GM19463 (cell line): Measurements from ENCODE around the gene ZBED2.
"Not testable (repeated sequence)": the region's sequence is repeated elsewhere in the genome, so short reads cannot be mapped to it uniquely, and the experiment has no call there.

Experiments used
- ATAC-seq: cut with Tn5 transposase; IDR thresholded peaks from one replicate; pipeline ENCODE4 v1.9.1; 2021; ENCODE audit warnings: mild to moderate bottlenecking, moderate library complexity; ENCODE audit not compliant: unreplicated experiment

The ZBED2 gene

DNA sequence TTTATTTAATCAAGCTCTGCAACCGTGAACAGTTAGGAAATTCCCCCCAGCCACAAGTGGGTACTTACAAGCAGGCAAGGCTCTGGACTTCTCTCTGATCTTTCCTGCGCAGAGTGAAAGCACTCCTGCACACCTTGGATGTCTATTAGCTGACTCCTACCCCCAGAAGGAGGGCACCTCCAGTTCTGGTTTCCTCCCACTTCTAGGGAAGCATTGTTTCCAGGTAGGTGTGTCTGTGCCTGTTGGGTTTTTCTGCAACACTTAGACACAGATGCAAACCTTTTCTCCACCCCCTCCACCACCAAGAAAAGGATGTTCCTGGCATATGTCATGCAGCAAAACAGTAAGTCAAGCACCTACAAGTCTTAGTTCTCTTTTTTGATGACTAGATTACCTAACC is at the start of gene ZBED2:
TSS of gene ZBED2 (minus strand) at position 115 of the 400 bp plus-strand sequence. CDS start 1,145 bp downstream, outside the sequence.
- peak; percentile 38 for ATAC-seq

- ATAC-seq = no peak
Measured at GRCh38 chr3:111639316-111639715, 44.2 kb upstream of the ZBED2 start.

GRCh38 chr3:111636366-111636885 is 41.3 kb upstream of the ZBED2 start:
- no peak for ATAC-seq

DNA sequence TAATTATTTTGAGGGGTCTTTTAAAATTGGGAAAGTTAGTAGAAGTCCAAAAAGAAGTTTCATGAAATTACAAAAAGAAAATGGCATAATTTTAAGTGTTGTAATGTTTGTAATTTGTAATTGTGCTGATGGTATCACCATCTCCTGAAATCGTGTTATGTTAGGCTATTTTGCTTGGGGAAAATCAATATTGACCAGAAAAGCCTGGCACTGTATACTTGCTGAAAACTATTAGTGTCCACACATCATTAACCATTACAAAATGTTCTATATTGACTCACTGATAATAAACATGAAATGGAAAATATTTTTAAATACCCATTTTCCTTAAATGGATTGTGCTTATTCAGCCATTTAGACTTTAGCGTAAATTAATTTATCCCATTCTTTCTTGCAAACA is 40.3 kb upstream of the ZBED2 start:
- no peak for ATAC-seq

GRCh38 chr3:111630638-111631037 is 35.5 kb upstream of the ZBED2 start:
- ATAC-seq = not testable (repeated sequence)

DNA sequence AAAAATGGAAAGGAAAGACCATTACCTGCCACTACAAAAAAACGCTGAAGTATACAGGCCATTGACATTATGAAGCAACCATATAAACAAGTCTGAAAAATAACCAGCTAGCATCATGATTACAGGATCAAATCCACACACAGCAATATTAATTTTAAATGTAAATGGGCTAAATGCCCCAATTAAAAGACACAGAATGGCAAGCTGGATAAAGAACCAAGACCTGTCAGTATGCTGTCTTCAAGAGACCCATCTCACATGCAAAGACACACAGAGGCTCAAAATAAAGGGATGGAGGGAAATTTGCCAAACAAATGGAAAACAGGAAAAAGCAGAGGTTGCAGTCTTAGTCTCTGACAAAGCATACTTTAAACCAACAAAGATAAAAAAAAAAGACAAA is 33.9 kb upstream of the ZBED2 start:
- ATAC-seq = not testable (repeated sequence)

DNA sequence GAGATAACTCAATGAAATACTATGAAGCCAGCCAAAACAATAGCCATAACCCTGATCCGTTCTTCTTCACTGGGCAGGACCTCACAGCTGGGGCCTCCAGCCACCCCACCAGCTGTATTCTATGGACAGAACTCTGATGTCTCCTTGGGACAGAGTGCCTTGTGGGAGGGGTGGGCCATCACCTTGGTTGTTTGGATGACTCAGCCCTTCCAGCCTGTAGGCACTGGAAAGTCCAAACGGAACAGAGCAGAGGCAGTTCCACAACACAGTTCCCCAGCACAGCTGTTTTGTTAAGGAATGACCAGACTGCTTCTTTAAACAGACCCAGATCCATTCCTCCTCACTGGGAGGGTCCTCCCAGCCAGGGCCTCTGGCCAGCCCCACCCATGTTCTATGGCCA is 31.9 kb upstream of the ZBED2 start:
- no peak for ATAC-seq

DNA sequence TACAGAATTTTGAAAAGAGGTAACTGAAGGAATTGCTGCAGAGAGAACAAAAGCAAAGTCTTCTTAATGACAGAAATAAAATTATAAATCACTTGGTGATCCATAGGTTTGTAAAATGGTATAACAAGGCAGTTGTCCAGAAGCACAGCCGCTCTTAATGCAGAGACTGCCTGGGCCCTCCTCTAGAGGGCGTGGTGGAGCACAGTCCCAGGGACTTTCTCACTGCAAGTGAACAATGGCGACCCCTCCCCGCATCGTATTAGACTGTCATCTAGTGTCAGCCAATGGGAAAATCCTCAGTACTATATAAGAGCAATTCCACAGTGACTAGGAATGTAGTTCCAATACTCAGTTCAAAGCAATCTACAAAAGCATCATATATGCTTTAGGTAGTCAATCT is 26.4 kb upstream of the ZBED2 start:
- ATAC-seq = no peak

DNA sequence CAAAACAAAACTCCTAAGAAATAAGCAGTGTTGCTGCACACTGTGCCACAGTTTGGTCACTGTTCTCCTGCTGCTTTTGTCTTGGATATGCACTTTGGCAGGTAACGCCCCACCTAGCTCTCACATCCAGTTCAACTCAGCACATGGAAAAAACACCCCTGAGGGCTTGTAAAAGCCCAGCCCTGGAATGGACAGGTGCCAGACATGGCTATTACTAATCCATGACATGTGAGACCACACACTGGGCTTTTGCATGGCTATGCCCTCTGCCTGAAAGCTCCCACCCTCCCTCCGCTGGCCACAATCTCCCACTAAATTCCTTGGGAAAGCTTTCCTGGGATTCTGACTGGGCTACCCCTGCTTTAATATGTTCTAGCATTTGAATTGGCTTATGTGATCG is 24.7 kb upstream of the ZBED2 start:
- no peak for ATAC-seq

DNA sequence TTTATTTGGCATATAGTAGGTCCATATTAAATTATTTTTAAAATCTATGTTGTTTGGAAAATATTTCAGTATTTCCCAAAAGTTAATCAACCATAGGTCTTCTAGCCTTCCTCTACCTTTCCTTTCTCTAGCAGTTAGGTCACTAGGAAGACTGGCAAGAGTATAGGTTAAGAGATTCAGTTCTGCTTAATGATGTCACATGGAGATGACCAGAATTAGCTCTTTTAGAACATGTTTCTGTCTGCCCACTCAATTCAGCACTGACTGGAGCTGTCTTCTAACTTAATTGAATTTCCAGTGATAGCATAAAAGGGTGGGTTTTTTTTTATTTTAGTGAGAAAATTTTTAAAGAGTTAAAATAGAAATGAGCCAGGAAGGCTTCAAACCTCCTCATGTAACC is 23.8 kb upstream of the ZBED2 start:
- no peak for ATAC-seq

DNA sequence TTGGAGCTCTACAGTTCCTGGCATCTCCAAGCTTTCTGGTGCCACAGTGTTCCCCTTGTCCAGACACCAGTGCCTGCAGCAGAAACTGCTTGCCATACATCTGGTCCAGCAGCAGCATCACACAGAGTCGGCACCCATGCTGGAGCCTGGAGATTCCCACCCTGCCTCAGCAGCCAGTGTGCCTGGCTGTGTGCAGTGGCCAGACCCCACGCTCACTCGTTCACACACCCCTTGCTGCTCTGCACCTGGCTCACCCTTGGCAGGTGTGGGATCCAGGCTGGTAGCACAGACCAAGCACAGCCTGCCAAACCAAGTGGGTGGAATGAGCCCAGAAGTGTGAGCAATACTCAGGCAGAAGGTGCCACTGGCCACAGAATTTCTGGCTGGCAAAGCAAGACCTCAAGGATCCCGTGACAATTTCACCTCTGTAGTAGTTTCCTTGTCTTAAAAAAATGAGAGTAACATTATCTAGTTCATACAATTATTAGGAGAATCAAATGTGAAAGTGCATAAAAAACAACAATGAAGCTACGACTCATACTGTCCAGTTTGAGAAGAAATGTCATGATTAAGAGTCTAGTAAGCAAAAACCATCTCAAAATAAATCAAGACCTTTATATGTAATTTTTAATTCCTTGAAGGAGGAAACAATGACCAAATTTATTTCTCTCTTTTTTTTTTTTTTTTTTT is 22.9 kb upstream of the ZBED2 start:
- no peak for ATAC-seq

- no peak for ATAC-seq
Measured at GRCh38 chr3:111617406-111617805, 22.3 kb upstream of the ZBED2 start.

GRCh38 chr3:111616417-111617105 is 21.4 kb upstream of the ZBED2 start:
- ATAC-seq = peak; percentile 92

- no peak for ATAC-seq
Measured at GRCh38 chr3:111615880-111616279, 20.7 kb upstream of the ZBED2 start.

DNA sequence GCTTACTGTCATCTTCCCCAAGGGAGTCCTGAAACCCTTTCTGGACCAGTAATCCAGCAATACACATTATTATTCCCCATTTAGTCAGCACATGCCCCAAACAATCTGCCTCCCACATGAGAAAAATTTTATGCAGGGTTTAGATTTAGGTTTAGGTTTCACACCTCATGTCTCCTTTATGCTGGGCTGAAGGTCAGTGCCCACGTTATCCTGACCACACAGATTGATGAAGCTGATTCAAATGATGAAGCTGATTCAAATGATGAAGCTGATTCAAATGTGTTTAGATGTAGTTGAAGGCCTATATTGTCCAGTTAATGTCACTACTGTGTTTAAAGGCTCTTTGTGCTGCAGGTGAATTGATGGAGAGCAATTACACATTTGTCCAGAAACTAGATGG is 18.1 kb upstream of the ZBED2 start:
- ATAC-seq = no peak

DNA sequence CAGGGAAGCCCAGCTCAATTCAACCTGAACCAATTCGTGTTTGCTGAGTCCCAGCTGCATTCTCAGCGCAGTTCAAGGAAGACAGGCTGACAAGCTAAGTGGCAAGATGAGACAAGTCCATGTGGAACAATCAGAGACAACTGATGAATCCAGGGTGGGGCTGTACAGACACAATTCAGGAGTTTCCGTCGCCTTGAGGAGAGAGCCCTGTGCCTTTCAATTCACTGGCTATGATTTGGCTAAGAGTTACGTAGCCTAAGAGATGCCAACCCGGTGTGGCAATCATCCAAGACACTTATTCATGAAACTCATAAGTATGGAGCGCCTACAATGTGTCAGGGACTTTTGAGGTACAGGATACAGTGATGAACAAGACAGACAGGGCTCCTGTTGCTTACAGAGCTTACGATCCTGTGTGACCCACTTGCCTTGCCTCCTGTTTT is 15.5 kb upstream of the ZBED2 start:
- ATAC-seq = peak; percentile 22

DNA sequence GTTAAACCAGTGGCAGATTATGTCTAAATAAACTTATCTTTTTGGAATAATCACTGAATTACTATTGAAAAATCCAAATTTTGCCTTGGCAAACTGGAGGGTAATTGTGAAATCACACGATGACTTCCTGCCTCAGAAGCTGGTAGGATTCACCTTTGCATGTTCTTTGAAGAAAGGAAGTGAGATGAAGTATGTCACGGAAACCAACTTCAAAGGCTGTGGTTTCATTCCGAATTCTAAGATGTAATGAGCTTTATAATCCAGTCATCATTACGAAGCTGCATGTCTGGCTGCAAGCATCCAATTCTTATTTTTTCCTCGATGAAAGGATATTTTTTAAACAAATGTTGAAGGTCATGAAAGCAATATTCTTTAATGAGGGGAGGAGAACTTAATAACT is 15.0 kb upstream of the ZBED2 start:
- ATAC-seq = peak; percentile 88

DNA sequence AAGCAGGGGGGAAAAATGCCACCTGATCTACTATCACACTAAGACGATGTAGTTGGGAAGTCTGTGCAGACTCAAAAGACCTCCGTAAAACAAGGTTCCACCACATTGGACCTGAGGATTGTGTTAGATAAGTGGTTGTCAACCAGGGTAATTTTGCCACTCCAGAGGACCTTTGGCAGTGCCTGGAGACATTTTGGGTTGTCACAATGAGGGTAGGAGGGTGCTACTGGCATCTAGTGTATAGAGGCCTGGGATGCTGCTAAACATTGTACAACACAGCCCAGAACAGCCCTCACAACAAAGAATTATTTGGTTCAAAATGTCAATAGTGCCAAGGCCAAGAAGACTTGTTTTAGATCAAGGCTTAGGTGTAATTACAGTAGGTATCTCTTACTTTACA is 14.6 kb upstream of the ZBED2 start:
- ATAC-seq = no peak

DNA sequence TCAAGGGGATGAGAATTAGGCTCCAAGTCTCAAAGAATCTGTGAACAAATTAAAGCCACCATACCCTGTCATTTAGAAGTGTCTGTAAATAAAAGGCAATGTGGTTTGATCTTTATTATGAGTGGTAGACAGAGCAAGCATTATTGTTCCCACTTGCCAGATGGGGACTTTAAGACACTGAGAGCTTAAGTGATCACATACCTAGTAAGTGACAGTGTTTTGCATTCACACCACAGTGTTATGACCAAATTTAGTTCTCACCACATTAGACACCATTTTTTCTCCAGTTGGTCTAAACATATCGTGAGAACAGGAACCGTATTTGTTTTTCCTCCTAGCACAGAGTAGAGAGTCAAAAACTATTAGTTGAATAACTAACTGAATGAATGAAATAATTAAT is 13.2 kb upstream of the ZBED2 start:
- ATAC-seq = no peak

- ATAC-seq = no peak
Measured at GRCh38 chr3:111607240-111607920, 12.2 kb upstream of the ZBED2 start.

GRCh38 chr3:111605493-111605892 is 10.3 kb upstream of the ZBED2 start:
- ATAC-seq = no peak

DNA sequence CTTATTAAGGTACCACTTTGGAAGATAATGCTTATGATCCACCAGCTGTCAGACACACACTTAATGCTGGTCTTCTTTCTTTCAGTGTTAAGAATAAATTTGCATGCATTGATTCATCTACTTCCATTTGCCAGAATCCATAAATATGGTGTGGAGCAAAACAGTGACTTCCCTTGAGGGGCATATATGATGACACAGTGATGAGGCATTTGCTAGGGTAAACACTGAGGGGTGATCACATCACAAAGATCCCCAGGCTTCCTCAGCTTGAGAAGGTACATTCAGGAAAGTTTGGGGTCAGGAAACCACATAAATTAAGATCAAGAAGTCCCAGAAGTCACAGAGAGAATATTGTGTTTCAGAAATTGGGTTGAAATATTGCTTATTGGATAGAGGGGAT is 9.9 kb upstream of the ZBED2 start:
- ATAC-seq = no peak
